HG03469 (cell line): Measurements from ENCODE around the gene FNDC11.
"Not testable (repeated sequence)": the region's sequence is repeated elsewhere in the genome, so short reads cannot be mapped to it uniquely, and the experiment has no call there.

Experiments
- ATAC-seq: cut with Tn5 transposase; IDR thresholded peaks from one replicate; pipeline ENCODE4 v1.9.1; 2021; ENCODE audit warnings: mild to moderate bottlenecking, moderate library complexity, moderate number of reproducible peaks; ENCODE audit not compliant: unreplicated experiment

The FNDC11 gene

GRCh38 chr20:63553933-63554290 lies at the start of gene FNDC11:
Gene FNDC11 (plus strand): TSS chr20:63554159. CDS start chr20:63555664, 1,505 bp downstream.
- ATAC-seq: peak; percentile 12

GRCh38 chr20:63504642-63505041 lies 49.3 kb upstream of the FNDC11 start:
- ATAC-seq: no peak

GRCh38 chr20:63505281-63505680 lies 48.7 kb upstream of the FNDC11 start:
- ATAC-seq: no peak

GRCh38 chr20:63505723-63506122 lies 48.2 kb upstream of the FNDC11 start:
- no peak for ATAC-seq

GRCh38 chr20:63507083-63507743 lies 46.7 kb upstream of the FNDC11 start:
- ATAC-seq: no peak

GRCh38 chr20:63508072-63508768 lies 45.7 kb upstream of the FNDC11 start:
- no peak for ATAC-seq

- no peak for ATAC-seq
These were observed 44.8 kb upstream of the FNDC11 start for GRCh38 chr20:63509088-63509564.

- ATAC-seq: no peak
These were observed 40.8 kb upstream of the FNDC11 start for GRCh38 chr20:63513207-63513606.

GRCh38 chr20:63514520-63514919 lies 39.4 kb upstream of the FNDC11 start:
- ATAC-seq: not testable (repeated sequence)

- ATAC-seq: no peak
These were observed 36.3 kb upstream of the FNDC11 start for GRCh38 chr20:63517376-63518309.

GRCh38 chr20:63518351-63518861 lies 35.6 kb upstream of the FNDC11 start:
- ATAC-seq: no peak

- no peak for ATAC-seq
These were observed 34.9 kb upstream of the FNDC11 start for GRCh38 chr20:63518946-63519667.

GRCh38 chr20:63519668-63520503 lies 34.1 kb upstream of the FNDC11 start:
- ATAC-seq: peak; percentile 23

GRCh38 chr20:63520504-63520933 lies 33.4 kb upstream of the FNDC11 start, which contains the start of gene PPDPF:
Gene PPDPF (plus strand): TSS chr20:63520765. CDS start chr20:63521309, 544 bp downstream.
- ATAC-seq: peak; percentile 49

- ATAC-seq: no peak
These were observed 32.9 kb upstream of the FNDC11 start for GRCh38 chr20:63520934-63521601.

GRCh38 chr20:63521602-63522001 lies 32.4 kb upstream of the FNDC11 start:
- no peak for ATAC-seq

GRCh38 chr20:63522091-63522868 lies 31.7 kb upstream of the FNDC11 start:
- no peak for ATAC-seq

GRCh38 chr20:63522981-63523611 lies 30.9 kb upstream of the FNDC11 start:
- no peak for ATAC-seq
